GM23248 (cell line): ENCODE results near the gene FUCA2. TPM values are rescaled to one million over a fixed set of nuclear protein-coding genes. Genes with fewer than 3 reads are reported as not detected.
A peak's percentile ranks its signal among the peaks of the same experiment; 100 is the strongest.

ENCODE experiments used
- DNase-seq: peaks from one replicate; pipeline ENCODE4 v3.0.0-alpha.2; 2015
- H2AFZ ChIP-seq: fragments of 200-600 bp; sonication (generic); 2 replicates; pipeline ENCODE4 v1.6.1; 2016; ENCODE audit warnings: antibody characterized with exemption
- H3F3A ChIP-seq: fragments of 200-600 bp; sonication (generic); 2 replicates; pipeline ENCODE4 v1.6.1; 2016; ENCODE audit warnings: mild to moderate bottlenecking, antibody characterized with exemption, mixed run types; ENCODE audit not compliant: insufficient read depth
- H3K27ac ChIP-seq: fragments of 200-600 bp; sonication (generic); 2 replicates; pipeline ENCODE4 v1.5.1; 2016; ENCODE audit warnings: mild to moderate bottlenecking
- H3K27me3 ChIP-seq: fragments of 200-600 bp; sonication (generic); replicated peaks from 2 replicates; pipeline ENCODE4 v1.6.1; 2016; ENCODE audit warnings: mild to moderate bottlenecking; ENCODE audit not compliant: insufficient read depth
- H3K36me3 ChIP-seq: fragments of 200-600 bp; sonication (generic); 2 replicates; pipeline ENCODE4 v1.6.1; 2016; ENCODE audit warnings: low read depth, mild to moderate bottlenecking
- H3K4me1 ChIP-seq: fragments of 200-600 bp; sonication (generic); 2 replicates; pipeline ENCODE4 v1.6.1; 2016; ENCODE audit warnings: mild to moderate bottlenecking; ENCODE audit not compliant: insufficient read depth
- H3K4me2 ChIP-seq: fragments of 200-600 bp; sonication (generic); one replicate; pipeline ENCODE4 v1.6.1; 2016; ENCODE audit warnings: mild to moderate bottlenecking; ENCODE audit not compliant: unreplicated experiment
- H3K4me3 ChIP-seq: fragments of 200-600 bp; sonication (generic); 2 replicates; pipeline ENCODE4 v1.5.1; 2016; ENCODE audit warnings: mild to moderate bottlenecking
- H3K79me2 ChIP-seq: fragments of 200-600 bp; sonication (generic); 2 replicates; pipeline ENCODE4 v1.6.1; 2016; ENCODE audit warnings: mild to moderate bottlenecking; ENCODE audit not compliant: insufficient read depth
- H3K9ac ChIP-seq: fragments of 200-600 bp; sonication (generic); 2 replicates; pipeline ENCODE4 v1.6.1; 2016; ENCODE audit warnings: mild to moderate bottlenecking
- H3K9me2 ChIP-seq: fragments of 200-600 bp; sonication (generic); 2 replicates; pipeline ENCODE4 v1.6.1; 2016; ENCODE audit warnings: mixed run types, mild to moderate bottlenecking, moderate library complexity; ENCODE audit not compliant: insufficient read depth
- H3K9me3 ChIP-seq: fragments of 200-600 bp; sonication (generic); one replicate; pipeline ENCODE4 v1.6.1; 2017; ENCODE audit warnings: low read depth
- H4K20me1 ChIP-seq: fragments of 200-600 bp; sonication (generic); 2 replicates; pipeline ENCODE4 v1.6.0; 2016; ENCODE audit not compliant: insufficient read depth
- EZH2 ChIP-seq: fragments of 200-600 bp; sonication (generic); IDR thresholded peaks from 2 replicates; pipeline ENCODE4 v1.6.1; 2018; ENCODE audit warnings: antibody characterized with exemption, mild to moderate bottlenecking; ENCODE audit not compliant: insufficient read depth, poor library complexity, severe bottlenecking
- EZH2phosphoT487 ChIP-seq: fragments of 200-600 bp; sonication (generic); IDR thresholded peaks from 2 replicates; pipeline ENCODE4 v1.6.1; 2018; ENCODE audit warnings: antibody characterized with exemption, moderate library complexity, mild to moderate bottlenecking, low read depth; ENCODE audit not compliant: insufficient read depth
- WGBS, 2 experiments: methylation state at CpG; one replicate each; pipeline ENCODE4 v1.1.6; 2015 to 2017; ENCODE audit warnings: low lambda C conversion rate in 2 of 2, low coverage in 1 of 2; ENCODE audit errors: missing lambda C conversion rate in 2 of 2; 5-methylcytosine and 5-hydroxymethylcytosine counted together
- in situ Hi-C: fragments of 300-500 bp; cut with MboI; formaldehyde crosslinking; loops from 2 replicates; pipeline ENCODE4 v1.15.0; 2020
- polyA plus RNA-seq: library from polyadenylated mRNA; unstranded; fragments of >200 nt; fragmentation: Nextera tagmentation; extraction: Ambion mirVana; gene quantifications from 2 replicates; pipeline ENCODE4 v1.2.1, GENCODE V29; 2016
- total RNA-seq: library from RNA; depleted of rRNA; stranded (reverse); fragments of >200 nt; shearing (Covaris generic); gene quantifications from 2 replicates; pipeline ENCODE4 v1.2.3, GENCODE V29; 2014

FUCA2 gene
- total and polyA plus RNA-seq, 2 experiments from 2014 or later, result 57.2 to 108 TPM

DNA sequence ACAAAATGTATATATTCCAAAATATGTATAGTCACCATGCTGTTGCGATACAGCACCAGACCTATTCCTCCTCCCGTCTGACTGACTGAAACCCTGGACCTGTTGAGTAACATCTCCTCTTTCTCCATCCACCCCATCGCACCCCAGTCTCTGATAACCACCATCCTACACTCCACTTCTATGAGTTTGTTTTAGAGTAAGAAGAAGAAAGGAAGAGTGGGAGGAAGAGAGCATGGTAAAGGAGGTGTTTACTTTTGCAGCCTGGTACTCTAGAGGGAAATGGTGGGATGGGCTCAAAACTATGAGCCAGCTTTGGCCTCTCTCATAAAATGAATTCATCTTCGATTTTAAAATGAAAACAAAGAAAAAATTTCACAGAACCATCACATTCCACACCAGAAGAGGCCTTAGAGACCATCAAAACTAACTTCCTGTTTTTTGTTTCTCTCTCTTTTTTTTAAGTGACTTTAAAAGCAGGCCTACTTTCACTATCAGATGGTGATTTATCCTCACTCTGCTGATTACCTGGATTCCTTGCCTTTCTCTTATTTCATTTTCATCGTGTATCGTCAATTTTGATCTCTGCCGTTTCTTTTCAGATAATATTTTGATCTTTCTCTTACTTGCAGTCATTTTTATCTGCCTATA lies 16.8 kb upstream of the FUCA2 start:
- Histone ChIP-seq H3F3A (no peaks in the 10 kb centered on the region), H3K27ac (no peak overlapping the region), H3K27me3 (no peaks in the 10 kb centered on the region; the same call in 1 of the 2 replicates), H3K9me3 (no peaks in the 10 kb centered on the region), H2AFZ (peak overlapping the region; percentile 57), H3K9me2 (no peaks in the 10 kb centered on the region), H3K4me3 (no peak overlapping the region), H3K4me2 (no peak overlapping the region), H3K4me1 (no peaks in the 10 kb centered on the region), H3K79me2 (no peaks in the 10 kb centered on the region), H3K36me3 (no peaks in the 10 kb centered on the region), H4K20me1 (no peaks in the 10 kb centered on the region), H3K9ac (no peak overlapping the region)
- no peak for DNase-seq
- in situ Hi-C loops, result no loop called here
- TF ChIP-seq EZH2, result no peak
- no peak for TF ChIP-seq EZH2phosphoT487
- 77 to 90% methylated on average over 7 of the region's 7 CpGs for whole genome bisulfite sequencing, 2 experiments

DNA sequence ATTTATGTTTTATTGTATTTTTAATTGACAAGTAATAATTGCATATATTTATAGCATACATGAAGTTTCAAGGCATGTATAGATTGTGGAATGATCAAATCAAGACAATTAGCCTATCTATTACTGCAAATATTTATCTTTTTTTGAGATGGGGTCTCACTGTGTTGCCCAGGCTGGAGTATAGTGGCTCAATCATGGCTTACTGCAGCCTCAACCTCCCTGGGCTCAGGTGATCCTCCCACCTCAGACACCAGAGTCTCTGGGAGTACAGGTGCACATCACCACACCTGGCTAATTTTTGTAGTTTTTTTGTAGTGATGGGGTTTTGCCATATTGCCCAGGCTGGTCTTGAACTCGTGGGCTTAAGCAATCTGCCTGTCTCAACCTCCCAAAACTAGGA lies 16.2 kb upstream of the FUCA2 start:
- Histone ChIP-seq H3K79me2 (no peaks in the 10 kb centered on the region), H3K4me3 (no peak overlapping the region), H3K4me1 (no peaks in the 10 kb centered on the region), H2AFZ (no peak overlapping the region), H3K9ac (no peak overlapping the region), H3K4me2 (no peak overlapping the region), H3K36me3 (no peaks in the 10 kb centered on the region), H3K27me3 (no peaks in the 10 kb centered on the region; the same call in 1 of the 2 replicates), H3K9me3 (no peaks in the 10 kb centered on the region), H3K9me2 (no peaks in the 10 kb centered on the region), H3F3A (no peaks in the 10 kb centered on the region), H3K27ac (no peak overlapping the region), H4K20me1 (no peaks in the 10 kb centered on the region)
- in situ Hi-C loops, result no loop called here
- TF ChIP-seq EZH2, result no peak
- DNase-seq, result no peak
- 57 to 58% methylated on average over 1 of the region's 1 CpG for WGBS, 2 experiments

GRCh38 chr6:143525356-143525755 lies 13.8 kb upstream of the FUCA2 start:
- TF ChIP-seq EZH2, result no peak
- TF ChIP-seq EZH2phosphoT487, result no peak
- Histone ChIP-seq H3K36me3 (no peaks in the 10 kb centered on the region), H3K27me3 (no peaks in the 10 kb centered on the region), H4K20me1 (no peaks in the 10 kb centered on the region), H3K4me3 (no peak overlapping the region), H3K9me2 (no peaks in the 10 kb centered on the region), H3K4me2 (no peak overlapping the region), H3K27ac (no peak overlapping the region), H3K9me3 (no peaks in the 10 kb centered on the region), H3K9ac (no peak overlapping the region), H2AFZ (no peak overlapping the region), H3K79me2 (no peaks in the 10 kb centered on the region), H3F3A (no peaks in the 10 kb centered on the region), H3K4me1 (no peaks in the 10 kb centered on the region)
- no peak for DNase-seq
- in situ Hi-C loops, result no loop called here
- 88 to 94% methylated on average over 1 of the region's 1 CpG for whole genome bisulfite sequencing, 2 experiments

GRCh38 chr6:143522039-143522600 lies 10.6 kb upstream of the FUCA2 start:
- H2AFZ ChIP-seq, result no peak overlapping the region
- H3K27ac ChIP-seq, result no peak overlapping the region
- no peaks in the 10 kb centered on the region for H3K79me2 ChIP-seq
- no peaks in the 10 kb centered on the region for H3K9me3 ChIP-seq
- TF ChIP-seq EZH2phosphoT487 (no peak), EZH2 (no peak)
- no peaks in the 10 kb centered on the region for H4K20me1 ChIP-seq
- H3K36me3 ChIP-seq, result no peaks in the 10 kb centered on the region
- no peaks in the 10 kb centered on the region for H3K4me1 ChIP-seq
- 80% methylated on average over 8 of the region's 8 CpGs for WGBS, 2 experiments
- DNase-seq, result no peak
- H3K27me3 ChIP-seq, result 0 out of 2 replicates have a peak, but pooled peaks cover 6% of the 10 kb centered on the region
- no peaks in the 10 kb centered on the region for H3K9me2 ChIP-seq
- H3K4me2 ChIP-seq, result no peak overlapping the region
- H3F3A ChIP-seq, result no peaks in the 10 kb centered on the region
- H3K4me3 ChIP-seq, result no peak overlapping the region
- in situ Hi-C loops, result no loop called here
- no peak overlapping the region for H3K9ac ChIP-seq

DNA sequence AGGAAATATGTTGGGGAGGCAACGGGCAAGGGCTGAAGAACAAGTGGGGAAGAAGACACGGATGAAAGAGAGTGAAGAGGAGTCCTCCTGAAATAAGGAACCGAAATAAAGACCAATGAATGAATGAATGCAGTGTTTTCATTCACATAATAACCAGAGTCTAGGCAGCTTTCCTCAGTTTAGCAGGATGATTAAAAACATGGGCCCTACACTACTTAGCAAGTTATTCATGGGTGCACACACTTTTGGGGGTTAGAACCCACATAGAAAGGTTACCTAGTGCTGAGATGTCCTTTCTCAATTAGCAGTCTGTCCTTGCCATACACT lies 5.9 kb upstream of the FUCA2 start:
- Histone ChIP-seq H3K4me3 (no peak overlapping the region), H3K9ac (no peak overlapping the region), H3K27ac (no peak overlapping the region), H3K27me3 (0 out of 2 replicates have a peak, but pooled peaks cover 7% of the 10 kb centered on the region), H3K4me1 (peaks cover 8% of the 10 kb centered on the region; the same call in 1 of the 2 replicates), H3K36me3 (no peaks in the 10 kb centered on the region), H3K4me2 (no peak overlapping the region), H3K9me2 (no peaks in the 10 kb centered on the region), H3K79me2 (no peaks in the 10 kb centered on the region), H4K20me1 (no peaks in the 10 kb centered on the region), H3F3A (0 out of 2 replicates have a peak, but pooled peaks cover 4% of the 10 kb centered on the region), H2AFZ (no peak overlapping the region), H3K9me3 (no peaks in the 10 kb centered on the region)
- 67 to 74% methylated on average over 3 of the region's 3 CpGs for WGBS, 2 experiments
- in situ Hi-C loops, result no loop called here
- TF ChIP-seq EZH2, result no peak
- no peak for TF ChIP-seq EZH2phosphoT487
- DNase-seq, result no peak
